A673 (cell line): ENCODE data around the gene RPS4Y1.

ENCODE experiments used
- CTCF ChIP-seq: fragments of 300-800, 200-600 bp; sonication (generic); conservative IDR thresholded peaks from 2 replicates; pipeline ENCODE4 v1.5.1; 2017; ENCODE audit warnings: low read depth, mild to moderate bottlenecking, antibody characterized with exemption, low read length, moderate library complexity, mixed read lengths
- EZH2 ChIP-seq: fragments of 200-600 bp; sonication (generic); IDR thresholded peaks from 2 replicates; pipeline ENCODE4 v1.6.1; 2017; ENCODE audit warnings: borderline replicate concordance, low read depth, mild to moderate bottlenecking, mixed read lengths, antibody characterized with exemption, low read length; ENCODE audit not compliant: poor library complexity, severe bottlenecking

DNA sequence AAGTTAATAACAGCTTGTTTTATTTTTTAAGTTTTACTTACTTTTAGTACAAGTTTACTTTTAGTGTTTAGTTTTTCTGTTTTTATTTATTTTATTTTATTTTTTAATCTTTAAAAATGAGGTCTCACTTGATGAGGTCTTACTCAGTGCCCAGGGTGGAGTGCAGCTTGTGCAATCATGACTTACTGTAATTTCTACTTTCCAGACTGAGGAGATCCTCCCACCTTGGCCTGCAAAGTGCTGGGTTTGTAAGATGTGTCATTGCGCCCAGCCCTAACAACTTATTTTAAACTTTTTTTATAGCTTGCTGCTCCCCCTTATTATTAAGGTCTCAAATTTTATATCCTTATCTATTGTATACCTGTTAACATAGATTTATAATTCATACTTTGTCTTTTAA, 52.1 kb downstream of the RPS4Y1 start:
- no peak for TF ChIP-seq CTCF
- TF ChIP-seq EZH2: no peak
